H9 (cell line): Measurements from ENCODE around the gene P3H2. TPM values are rescaled to one million over a fixed set of nuclear protein-coding genes. Genes with fewer than 3 reads are reported as not detected.
A peak's percentile ranks its signal among the peaks of the same experiment; 100 is the strongest.

Source experiments
- DNase-seq: peaks from one replicate; pipeline ENCODE4 v3.0.0-alpha.2; 2017
- H2AFZ ChIP-seq: one replicate; pipeline ENCODE4 v1.6.1; 2013; ENCODE audit warnings: mild to moderate bottlenecking, low read length, control low read depth, moderate library complexity
- H2AK5ac ChIP-seq: 2 replicates; pipeline ENCODE4 v1.6.1; 2013; ENCODE audit warnings: low read length, control low read depth, mixed read lengths; ENCODE audit not compliant: insufficient read length
- H2BK120ac ChIP-seq: one replicate; pipeline ENCODE4 v1.6.1; 2013; ENCODE audit warnings: low read depth, mild to moderate bottlenecking, low read length, control low read depth, inconsistent platforms; ENCODE audit not compliant: poor library complexity, severe bottlenecking
- H2BK12ac ChIP-seq: 2 replicates; pipeline ENCODE4 v1.6.1; 2013; ENCODE audit warnings: low read length, control low read depth, mixed read lengths, low read depth; ENCODE audit not compliant: insufficient read length
- H2BK15ac ChIP-seq: 2 replicates; pipeline ENCODE4 v1.6.1; 2013; ENCODE audit warnings: low read depth, low read length, control low read depth
- H2BK20ac ChIP-seq: one replicate; pipeline ENCODE4 v1.6.1; 2013; ENCODE audit warnings: low read depth, mild to moderate bottlenecking, low read length, control low read depth, inconsistent platforms; ENCODE audit not compliant: poor library complexity, severe bottlenecking
- H2BK5ac ChIP-seq: 2 replicates; pipeline ENCODE4 v1.6.1; 2013; ENCODE audit warnings: low read length, control low read depth, mixed read lengths; ENCODE audit not compliant: insufficient read length
- H3K14ac ChIP-seq: 2 replicates; pipeline ENCODE4 v1.6.1; 2013; ENCODE audit warnings: low read length, control low read depth; ENCODE audit not compliant: insufficient read depth
- H3K18ac ChIP-seq: 2 replicates; pipeline ENCODE4 v1.6.1; 2013; ENCODE audit warnings: low read depth, mild to moderate bottlenecking, mixed read lengths, low read length, control low read depth; ENCODE audit not compliant: insufficient read length
- H3K23ac ChIP-seq: 2 replicates; pipeline ENCODE4 v1.6.1; 2013; ENCODE audit warnings: low read length, control low read depth, mixed read lengths, low read depth; ENCODE audit not compliant: insufficient read length
- H3K23me2 ChIP-seq: 2 replicates; pipeline ENCODE4 v1.6.1; 2013; ENCODE audit warnings: low read depth, mild to moderate bottlenecking, mixed read lengths, low read length, control low read depth; ENCODE audit not compliant: insufficient read length, poor library complexity, severe bottlenecking
- H3K27ac ChIP-seq: 2 replicates; pipeline ENCODE4 v1.5.1; 2013; ENCODE audit warnings: low read length, control low read depth, mixed read lengths, low read depth; ENCODE audit not compliant: insufficient read length
- H3K27me3 ChIP-seq: 2 replicates; pipeline ENCODE4 v1.6.1; 2013; ENCODE audit warnings: low read length, control low read depth, inconsistent platforms; ENCODE audit not compliant: insufficient read depth
- H3K4ac ChIP-seq: 2 replicates; pipeline ENCODE4 v1.6.1; 2013; ENCODE audit warnings: low read depth, mild to moderate bottlenecking, control low read depth, inconsistent platforms, low read length, moderate library complexity
- H3K4me1 ChIP-seq: 2 replicates; pipeline ENCODE4 v1.6.1; 2013; ENCODE audit warnings: low read length, control low read depth, inconsistent platforms; ENCODE audit not compliant: insufficient read depth
- H3K4me2 ChIP-seq: 2 replicates; pipeline ENCODE4 v1.6.1; 2013; ENCODE audit warnings: low read length, control low read depth, mixed read lengths; ENCODE audit not compliant: insufficient read length, insufficient read depth
- H3K56ac ChIP-seq: 2 replicates; pipeline ENCODE4 v1.6.1; 2013; ENCODE audit warnings: low read depth, mild to moderate bottlenecking, mixed read lengths, low read length, control low read depth; ENCODE audit not compliant: insufficient read length
- H3K79me1 ChIP-seq: 2 replicates; pipeline ENCODE4 v1.6.1; 2013; ENCODE audit warnings: low read depth, mild to moderate bottlenecking, moderate library complexity, low read length, control low read depth, inconsistent platforms; ENCODE audit not compliant: insufficient read depth, poor library complexity, severe bottlenecking
- H3K79me2 ChIP-seq: 2 replicates; pipeline ENCODE4 v1.6.1; 2013; ENCODE audit warnings: low read length, control low read depth, inconsistent platforms; ENCODE audit not compliant: insufficient read depth
- H3K9ac ChIP-seq: 2 replicates; pipeline ENCODE4 v1.6.1; 2013; ENCODE audit warnings: low read length, control low read depth, mixed read lengths; ENCODE audit not compliant: insufficient read length; ENCODE audit errors: extremely low read depth
- H3K9me3 ChIP-seq: one replicate; pipeline ENCODE4 v1.6.1; 2013; ENCODE audit warnings: low read depth, low read length, inconsistent platforms; ENCODE audit not compliant: control insufficient read depth
- H3T11ph ChIP-seq: one replicate; pipeline ENCODE4 v1.6.1; 2013; ENCODE audit warnings: mild to moderate bottlenecking, low read length, control low read depth, inconsistent platforms
- H4K20me1 ChIP-seq: one replicate; pipeline ENCODE4 v1.6.1; 2013; ENCODE audit not compliant: control insufficient read depth, insufficient read length, insufficient read depth
- H4K5ac ChIP-seq: 2 replicates; pipeline ENCODE4 v1.6.1; 2013; ENCODE audit warnings: low read depth, mild to moderate bottlenecking, mixed read lengths, low read length, control low read depth; ENCODE audit not compliant: insufficient read length
- H4K8ac ChIP-seq: replicated peaks from 2 replicates; pipeline ENCODE4 v1.6.1; 2013; ENCODE audit warnings: low read length, control low read depth, mixed read lengths, low read depth; ENCODE audit not compliant: insufficient read length
- H4K91ac ChIP-seq: 2 replicates; pipeline ENCODE4 v1.6.1; 2013; ENCODE audit warnings: low read depth, mild to moderate bottlenecking, moderate library complexity, mixed read lengths, low read length, control low read depth; ENCODE audit not compliant: insufficient read length
- H3K27ac Mint-ChIP-seq, 3 experiments: 2 replicates in 2 of 3; 3 replicates in 1 of 3; pipeline ENCODE4 v1.8.0; 2020 to 2021; ENCODE audit warnings: mixed read lengths in 3 of 3, mild to moderate bottlenecking in 1 of 3, moderate library complexity in 1 of 3
- H3K27me3 Mint-ChIP-seq: 2 replicates; pipeline ENCODE4 v1.8.0; 2021; ENCODE audit warnings: low read depth, mild to moderate bottlenecking, moderate library complexity, mixed read lengths
- H3K36me3 Mint-ChIP-seq, 3 experiments: 2 replicates in 2 of 3; 3 replicates in 1 of 3; pipeline ENCODE4 v1.8.0; 2020 to 2021; ENCODE audit warnings: low read depth in 3 of 3, mixed read lengths in 3 of 3; ENCODE audit not compliant: insufficient read depth in 1 of 3
- H3K4me1 Mint-ChIP-seq, 2 experiments: 2 replicates each; pipeline ENCODE4 v1.8.0; 2020; ENCODE audit warnings: mixed read lengths in 2 of 2
- H3K4me3 Mint-ChIP-seq, 2 experiments: 2 replicates in 1 of 2; 3 replicates in 1 of 2; pipeline ENCODE4 v1.8.0; 2020 to 2021; ENCODE audit warnings: mild to moderate bottlenecking in 2 of 2, mixed read lengths in 2 of 2, moderate library complexity in 1 of 2
- H3K9me3 Mint-ChIP-seq, 2 experiments: 2 replicates in 1 of 2; 3 replicates in 1 of 2; pipeline ENCODE4 v1.8.0; 2020; ENCODE audit warnings: mild to moderate bottlenecking in 2 of 2, mixed read lengths in 2 of 2, moderate library complexity in 1 of 2
- WGBS: extraction: QIAGEN DNeasy Blood & Tissue Kit; methylation state at CpG from one replicate; pipeline ENCODE4 v1.1.7; 2013; ENCODE audit warnings: missing lambda C conversion rate, low lambda C conversion rate, mixed read lengths; ENCODE audit not compliant: insufficient read length; ENCODE audit errors: extremely low coverage; 5-methylcytosine and 5-hydroxymethylcytosine counted together
- total RNA-seq: library from RNA; stranded (reverse); gene quantifications from 2 replicates; pipeline ENCODE4 v1.2.1, GENCODE V29; 2021
- TF ChIP-seq, protein P1 (sequence below): fragments of 200-600 bp; sonication (generic); conservative IDR thresholded peaks from 3 replicates; pipeline ENCODE4 v1.8.0; 2021; ENCODE audit warnings: antibody characterized with exemption, mild to moderate bottlenecking

P3H2 gene
- total RNA-seq, 1 experiment from 2014 or later: 41.5 TPM

DNA sequence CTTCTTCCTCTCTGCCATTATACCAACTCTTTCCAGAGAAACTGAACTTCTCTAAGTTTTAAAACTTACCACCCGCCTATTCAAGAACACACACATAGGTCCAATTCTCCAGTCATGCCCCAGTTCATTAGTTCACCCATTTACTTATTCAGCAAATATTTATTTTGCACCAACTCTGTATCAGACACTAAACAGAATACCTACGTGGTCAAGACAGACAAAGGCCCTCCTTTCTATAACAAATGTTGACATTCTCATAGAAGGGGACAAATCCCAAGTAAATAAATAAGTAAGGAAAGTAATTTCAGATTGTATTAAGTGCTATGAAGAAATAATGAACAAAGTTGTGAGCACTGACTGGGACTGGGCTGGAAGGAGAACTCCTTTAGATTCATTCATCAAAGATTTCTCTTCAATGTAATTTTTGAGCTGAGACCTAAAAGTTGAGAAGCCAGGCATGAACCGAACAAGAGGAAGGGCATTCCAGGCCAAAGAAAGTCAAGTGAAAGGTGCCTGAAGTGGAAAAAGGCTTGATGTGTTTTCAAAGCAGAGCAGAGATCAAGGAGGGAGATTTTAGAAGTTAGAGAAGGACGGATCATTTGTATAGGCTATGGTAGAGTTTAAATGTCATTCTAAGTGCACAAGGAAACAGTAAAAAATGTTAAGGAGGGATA, 120.4 kb downstream of the P3H2 start:
- Mint-ChIP-seq H3K4me3 (no peak overlapping the region; a peak in 2 of 5 replicates), H3K27me3 (no peaks in the 10 kb centered on the region), H3K9me3 (no peaks in the 10 kb centered on the region), H3K27ac (peak overlapping the region; percentile 71 to 95 (median 94)), H3K4me1 (peaks cover 27 to 43% of the 10 kb centered on the region in 2 experiments), H3K36me3 (no peaks in the 10 kb centered on the region)
- H2AFZ ChIP-seq: no peak overlapping the region
- no peak overlapping the region for H3T11ph ChIP-seq
- H4K20me1 ChIP-seq: no peaks in the 10 kb centered on the region
- H3K56ac ChIP-seq: no peak overlapping the region
- no peak overlapping the region for H4K8ac ChIP-seq
- H4K91ac ChIP-seq: no peak overlapping the region
- H3K27me3 ChIP-seq: no peaks in the 10 kb centered on the region
- no CpG with 5 or more reads among the region's 4 CpGs for WGBS
- no peak for DNase-seq
- H3K4me2 ChIP-seq: peak overlapping the region; percentile 31
- H2BK120ac ChIP-seq: no peak overlapping the region
- no peak overlapping the region for H2BK15ac ChIP-seq
- no peaks in the 10 kb centered on the region for H3K79me1 ChIP-seq
- H3K4me1 ChIP-seq: no peaks in the 10 kb centered on the region; the same call in 1 of the 2 replicates
- no peak overlapping the region for H3K14ac ChIP-seq
- no peak overlapping the region for H4K5ac ChIP-seq
- H3K18ac ChIP-seq: no peak overlapping the region
- H3K27ac ChIP-seq: peak overlapping the region; percentile 80
- H2BK5ac ChIP-seq: no peak overlapping the region
- TF ChIP-seq, protein P1, sequence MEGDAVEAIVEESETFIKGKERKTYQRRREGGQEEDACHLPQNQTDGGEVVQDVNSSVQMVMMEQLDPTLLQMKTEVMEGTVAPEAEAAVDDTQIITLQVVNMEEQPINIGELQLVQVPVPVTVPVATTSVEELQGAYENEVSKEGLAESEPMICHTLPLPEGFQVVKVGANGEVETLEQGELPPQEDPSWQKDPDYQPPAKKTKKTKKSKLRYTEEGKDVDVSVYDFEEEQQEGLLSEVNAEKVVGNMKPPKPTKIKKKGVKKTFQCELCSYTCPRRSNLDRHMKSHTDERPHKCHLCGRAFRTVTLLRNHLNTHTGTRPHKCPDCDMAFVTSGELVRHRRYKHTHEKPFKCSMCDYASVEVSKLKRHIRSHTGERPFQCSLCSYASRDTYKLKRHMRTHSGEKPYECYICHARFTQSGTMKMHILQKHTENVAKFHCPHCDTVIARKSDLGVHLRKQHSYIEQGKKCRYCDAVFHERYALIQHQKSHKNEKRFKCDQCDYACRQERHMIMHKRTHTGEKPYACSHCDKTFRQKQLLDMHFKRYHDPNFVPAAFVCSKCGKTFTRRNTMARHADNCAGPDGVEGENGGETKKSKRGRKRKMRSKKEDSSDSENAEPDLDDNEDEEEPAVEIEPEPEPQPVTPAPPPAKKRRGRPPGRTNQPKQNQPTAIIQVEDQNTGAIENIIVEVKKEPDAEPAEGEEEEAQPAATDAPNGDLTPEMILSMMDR: no peak
- no peak overlapping the region for H3K4ac ChIP-seq
- H2BK20ac ChIP-seq: no peak overlapping the region
- H3K23ac ChIP-seq: no peak overlapping the region
- no peak overlapping the region for H2AK5ac ChIP-seq
- no peak overlapping the region for H3K9ac ChIP-seq
- no peak overlapping the region for H2BK12ac ChIP-seq
- no peaks in the 10 kb centered on the region for H3K23me2 ChIP-seq
- H3K9me3 ChIP-seq: no peaks in the 10 kb centered on the region
- H3K79me2 ChIP-seq: no peaks in the 10 kb centered on the region
